PC-9 (cell line): ENCODE results near the gene CTNNA1. TPM values are rescaled to one million over a fixed set of nuclear protein-coding genes. Genes with fewer than 3 reads are reported as not detected.

Source experiments
- BruUV-seq: library from RNA; stranded (reverse); fragments of 400-500 nt; replicated peaks from 2 replicates; lab custom pipeline; 2021; lab: Mats Ljungman, UMichigan
- CTCF ChIA-PET: fragments of 300-600 bp; sonication (Branson Sonifier 250); formaldehyde crosslinking; loops from one replicate; lab custom pipeline; 2022; ENCODE audit warnings: antibody characterized with exemption; lab: Charles Lee
- POLR2A ChIA-PET: fragments of 300-600 bp; sonication (Branson Sonifier 250); formaldehyde crosslinking; loops from one replicate; lab custom pipeline; 2022; ENCODE audit warnings: antibody characterized with exemption; ENCODE audit not compliant: unreplicated experiment; lab: Charles Lee
- DNase-seq, 2 experiments: peaks; one replicate each; pipeline versions ENCODE4 v3.0.0 to v3.0.0-alpha.2; 2015 to 2022; ENCODE audit warnings: mixed read lengths in 1 of 2
- H2AFZ ChIP-seq: fragments of 200-600 bp; sonication (generic); 2 replicates; pipeline ENCODE4 v1.8.1; 2017; ENCODE audit warnings: antibody characterized with exemption
- H3F3A ChIP-seq: fragments of 200-600 bp; sonication (generic); 2 replicates; pipeline ENCODE4 v1.8.1; 2017; ENCODE audit warnings: antibody characterized with exemption, mild to moderate bottlenecking, low read depth; ENCODE audit not compliant: insufficient read depth
- H3K27ac ChIP-seq: fragments of 200-600 bp; sonication (generic); 2 replicates; pipeline ENCODE4 v1.6.1; 2016; ENCODE audit warnings: mixed run types
- H3K27me3 ChIP-seq: fragments of 200-600 bp; sonication (generic); 2 replicates; pipeline ENCODE4 v1.6.1; 2016; ENCODE audit warnings: low read depth, mixed run types; ENCODE audit not compliant: insufficient read depth
- H3K36me3 ChIP-seq: fragments of 200-600 bp; sonication (generic); 2 replicates; pipeline ENCODE4 v1.6.1; 2016; ENCODE audit warnings: low read depth, mixed run types
- H3K4me1 ChIP-seq: fragments of 200-600 bp; sonication (generic); replicated peaks from 2 replicates; pipeline ENCODE4 v1.6.1; 2016; ENCODE audit warnings: mixed run types; ENCODE audit not compliant: insufficient read depth
- H3K4me2 ChIP-seq: fragments of 200-600 bp; sonication (generic); 2 replicates; pipeline ENCODE4 v1.6.1; 2017; ENCODE audit warnings: mixed run types
- H3K4me3 ChIP-seq: fragments of 200-600 bp; sonication (generic); 2 replicates; pipeline ENCODE4 v1.6.1; 2016; ENCODE audit warnings: mixed run types
- H3K79me2 ChIP-seq: fragments of 200-600 bp; sonication (generic); 2 replicates; pipeline ENCODE4 v1.6.1; 2017; ENCODE audit warnings: low read depth, mixed run types
- H3K9me2 ChIP-seq: fragments of 200-600 bp; sonication (generic); 2 replicates; pipeline ENCODE4 v1.8.1; 2017; ENCODE audit warnings: mild to moderate bottlenecking; ENCODE audit not compliant: insufficient read depth
- H3K9me3 ChIP-seq: fragments of 200-600 bp; sonication (generic); 2 replicates; pipeline ENCODE4 v1.8.1; 2016; ENCODE audit warnings: low read depth; ENCODE audit not compliant: insufficient read depth
- H4K20me1 ChIP-seq: fragments of 200-600 bp; sonication (generic); 2 replicates; pipeline ENCODE4 v1.8.1; 2017; ENCODE audit not compliant: insufficient read depth
- CTCF ChIP-seq: fragments of 200-600 bp; sonication (generic); conservative IDR thresholded peaks from 2 replicates; pipeline ENCODE4 v1.6.1; 2017; ENCODE audit warnings: mixed run types, antibody characterized with exemption, mild to moderate bottlenecking, moderate library complexity
- EZH2 ChIP-seq: fragments of 200-600 bp; sonication (generic); IDR thresholded peaks from 2 replicates; pipeline ENCODE4 v1.8.0; 2017; ENCODE audit warnings: antibody characterized with exemption, low read depth
- intact Hi-C: fragments of 100-400 bp; cut with micrococcal nuclease; formaldehyde crosslinking; loops from one replicate; pipeline ENCODE4 v1.10.0; 2022; ENCODE audit not compliant: unreplicated experiment
- total RNA-seq: library from RNA; stranded (reverse); gene quantifications from 2 replicates; pipeline ENCODE4 v1.2.3, GENCODE V29; 2021

CTNNA1 gene
- total RNA-seq, 1 experiment from 2014 or later, result 91.7 TPM

- POLR2A ChIA-PET, result interaction anchor here (0.5 kb wide), 1 partner anchor 263 kb away, joined by 3 read pairs; no protein-coding TSS in a partner anchor
- intact Hi-C loops, result no loop called here
These were observed 158.9 kb downstream of the CTNNA1 start for GRCh38 chr5:138912093-138912492.

GRCh38 chr5:138913773-138914172 lies 160.5 kb downstream of the CTNNA1 start:
- Histone ChIP-seq H3K4me1 (no peaks in the 10 kb centered on the region), H3K79me2 (no peaks in the 10 kb centered on the region), H3K4me2 (no peak overlapping the region), H3K27ac (no peak overlapping the region; the same call in 1 of the 2 replicates), H4K20me1 (no peaks in the 10 kb centered on the region; the same call in 1 of the 2 replicates), H3F3A (peaks cover 39% of the 10 kb centered on the region), H3K9me3 (no peaks in the 10 kb centered on the region), H3K27me3 (no peaks in the 10 kb centered on the region), H3K9me2 (no peaks in the 10 kb centered on the region), H3K36me3 (peaks cover 19% of the 10 kb centered on the region), H3K4me3 (no peak overlapping the region), H2AFZ (no peak overlapping the region)
- ChIA-PET POLR2A (no interaction called here), CTCF (no interaction called here)
- TF ChIP-seq CTCF, result no peak
- TF ChIP-seq EZH2, result no peak
- DNase-seq, result no peak
- intact Hi-C loops, result no loop called here
- no TSS peak for BruUV-seq

More at GRCh38 chr5:138912093-138912492, 158.9 kb downstream of the CTNNA1 start:
- Histone ChIP-seq H3K4me1 (no peaks in the 10 kb centered on the region), H3K27ac (no peak overlapping the region), H3K36me3 (peaks cover 19% of the 10 kb centered on the region), H3K4me3 (no peak overlapping the region), H4K20me1 (no peaks in the 10 kb centered on the region; the same call in 1 of the 2 replicates), H3K9me3 (no peaks in the 10 kb centered on the region), H3K4me2 (no peak overlapping the region), H3K27me3 (no peaks in the 10 kb centered on the region), H3F3A (peaks cover 33% of the 10 kb centered on the region), H3K9me2 (no peaks in the 10 kb centered on the region), H3K79me2 (no peaks in the 10 kb centered on the region), H2AFZ (no peak overlapping the region)
- BruUV-seq, result no TSS peak
- no peak for DNase-seq
- TF ChIP-seq CTCF (no peak), EZH2 (no peak)
- CTCF ChIA-PET, result no interaction called here

GRCh38 chr5:138914338-138914737 lies 161.1 kb downstream of the CTNNA1 start:
- TF ChIP-seq EZH2, result no peak
- TF ChIP-seq CTCF, result no peak
- CTCF ChIA-PET, result no interaction called here
- no peaks in the 10 kb centered on the region for H3K79me2 ChIP-seq

More at GRCh38 chr5:138914338-138914737, 161.1 kb downstream of the CTNNA1 start:
- Histone ChIP-seq H3K9me3 (no peaks in the 10 kb centered on the region), H3K4me1 (no peaks in the 10 kb centered on the region), H3K36me3 (peaks cover 21% of the 10 kb centered on the region), H3K4me2 (no peak overlapping the region), H3F3A (peaks cover 34% of the 10 kb centered on the region), H4K20me1 (peaks cover 2% of the 10 kb centered on the region), H3K4me3 (no peak overlapping the region), H3K27me3 (no peaks in the 10 kb centered on the region), H3K9me2 (no peaks in the 10 kb centered on the region), H3K27ac (no peak overlapping the region; the same call in 1 of the 2 replicates), H2AFZ (no peak overlapping the region)
- intact Hi-C loops, result no loop called here
- POLR2A ChIA-PET, result no interaction called here
- BruUV-seq, result no TSS peak
- no peak for DNase-seq
